Panc1 (cell line): ENCODE data around the gene CNN2. TPM values are rescaled to one million over a fixed set of nuclear protein-coding genes. Genes with fewer than 3 reads are reported as not detected.

Experiments used
- ATAC-seq: fragments of 200-7000 bp; cut with Tn5 transposase; 2 replicates; pipeline ENCODE4 v1.9.1; 2020; ENCODE audit warnings: mild to moderate bottlenecking, moderate library complexity
- BruUV-seq: library from RNA; stranded (reverse); fragments of 400-500 nt; replicated peaks from 2 replicates; lab custom pipeline; 2021; lab: Mats Ljungman, UMichigan
- CTCF ChIA-PET: fragments of 300-600 bp; sonication (Branson Sonifier 250); formaldehyde crosslinking; loops from one replicate; lab custom pipeline; 2022; ENCODE audit warnings: antibody characterized with exemption; lab: Charles Lee
- POLR2A ChIA-PET: fragments of 300-600 bp; sonication (Branson Sonifier 250); formaldehyde crosslinking; loops from one replicate; lab custom pipeline; 2022; ENCODE audit warnings: antibody characterized with exemption; lab: Charles Lee
- DNase-seq: peaks from one replicate; pipeline ENCODE4 v3.0.0-alpha.2; 2010; ENCODE audit warnings: low read depth, low spot score
- H3K27ac ChIP-seq: 2 replicates; pipeline ENCODE4 v1.5.1; 2011; ENCODE audit warnings: mild to moderate bottlenecking, low read length, inconsistent platforms
- H3K27me3 ChIP-seq: fragments of 200-500 bp; sonication (Bioruptor generic); 2 replicates; pipeline ENCODE4 v1.6.0; 2014; ENCODE audit warnings: low read length, inconsistent platforms; ENCODE audit not compliant: control insufficient read depth, insufficient read depth
- H3K36me3 ChIP-seq: fragments of 200-500 bp; sonication (Bioruptor generic); 2 replicates; pipeline ENCODE4 v1.5.1; 2014; ENCODE audit warnings: inconsistent platforms, mild to moderate bottlenecking, low read length, moderate library complexity; ENCODE audit not compliant: control insufficient read depth, insufficient read depth
- H3K4me1 ChIP-seq: 2 replicates; pipeline ENCODE4 v1.5.1; 2011; ENCODE audit warnings: inconsistent platforms, mild to moderate bottlenecking, low read length, moderate library complexity; ENCODE audit not compliant: control insufficient read depth, insufficient read depth
- H3K4me3 ChIP-seq, 2 experiments: 2 replicates each; pipeline ENCODE4 v1.5.1; 2011 to 2012; ENCODE audit warnings: low read depth in 2 of 2, low read length in 2 of 2, mild to moderate bottlenecking in 2 of 2, inconsistent platforms in 1 of 2, moderate library complexity in 1 of 2
- H3K9me3 ChIP-seq: fragments of 200-500 bp; sonication (Bioruptor generic); 2 replicates; pipeline ENCODE4 v1.5.1; 2014; ENCODE audit warnings: low read depth, mild to moderate bottlenecking, inconsistent platforms, low read length, moderate library complexity; ENCODE audit not compliant: control insufficient read depth, insufficient read depth
- CTCF ChIP-seq: fragments of 450-650 bp; IDR thresholded peaks from 2 replicates; pipeline ENCODE4 v1.5.1; 2017; ENCODE audit warnings: mild to moderate bottlenecking
- POLR2AphosphoS5 ChIP-seq: IDR thresholded peaks from 2 replicates; pipeline ENCODE4 v1.6.1; 2012; ENCODE audit warnings: mild to moderate bottlenecking, low read depth, low read length, moderate library complexity
- REST ChIP-seq, 2 experiments: IDR thresholded peaks; 2 replicates each; pipeline ENCODE4 v1.6.1; 2011 to 2012; ENCODE audit warnings: low read depth in 2 of 2, control low read depth in 1 of 2, low read length in 1 of 2, mild to moderate bottlenecking in 1 of 2, moderate library complexity in 1 of 2; ENCODE audit not compliant: insufficient read depth in 1 of 2
- SIN3A ChIP-seq: IDR thresholded peaks from 2 replicates; pipeline ENCODE4 v1.6.1; 2012; ENCODE audit warnings: low read depth, mild to moderate bottlenecking, low read length, moderate library complexity, borderline replicate concordance; ENCODE audit not compliant: insufficient read depth
- TCF7L2 ChIP-seq: IDR thresholded peaks from 2 replicates; pipeline ENCODE4 v1.6.1; 2011; ENCODE audit warnings: mild to moderate bottlenecking, low read depth, low read length, inconsistent platforms
- in situ Hi-C: cut with HindIII; loops from 2 replicates; pipeline ENCODE4 v1.10.0; 2016; ENCODE audit warnings: low sequenced_read_pairs, low pct_unique_long_range_greater_than_20kb
- intact Hi-C: fragments of 100-400 bp; cut with micrococcal nuclease; formaldehyde crosslinking; loops from one replicate; pipeline ENCODE4 v1.10.0; 2022; ENCODE audit not compliant: unreplicated experiment
- total RNA-seq: library from RNA; stranded (reverse); gene quantifications from one replicate; pipeline ENCODE4 v1.2.1, GENCODE V29; 2021; ENCODE audit not compliant: unreplicated experiment

CNN2 gene
- total RNA-seq, 1 experiment from 2014 or later = 203 TPM

- DNase-seq (no peak), ATAC-seq (no peak)
- no peak for TF ChIP-seq REST (IDR thresholded peaks at IDR 0.05; ENCODE audit: insufficient read depth in 1 of 2, low read depth in 2 of 2, low read length in 1 of 2)
- TF ChIP-seq SIN3A = no peak
- no peak for TF ChIP-seq CTCF
- TF ChIP-seq TCF7L2 = no peak
- TF ChIP-seq POLR2AphosphoS5 = no peak
- Histone ChIP-seq H3K9me3 (no peaks in the 10 kb centered on the region), H3K4me3 (no peak overlapping the region), H3K4me1 (no peaks in the 10 kb centered on the region; the same call in 1 of the 2 replicates), H3K36me3 (no peaks in the 10 kb centered on the region), H3K27me3 (no peaks in the 10 kb centered on the region), H3K27ac (no peak overlapping the region)
- POLR2A ChIA-PET = no interaction called here
- in situ Hi-C loops (no loop called here), intact Hi-C loops (no loop called here)
- no TSS peak for BruUV-seq
- CTCF ChIA-PET = interaction anchor here (0.7 kb wide), 1 partner anchor 14 kb away, joined by 5 read pairs; no protein-coding TSS in a partner anchor
Observed at GRCh38 chr19:1010586-1011510, 15.6 kb upstream of the CNN2 start.

- BruUV-seq = no TSS peak
- TF ChIP-seq SIN3A (no peak), TCF7L2 (no peak), CTCF (no peak), REST (IDR thresholded peaks at IDR 0.05; ENCODE audit: insufficient read depth in 1 of 2, low read depth in 2 of 2, low read length in 1 of 2) (no peak)
- DNase-seq (no peak), ATAC-seq (no peak)
- H3K27me3 ChIP-seq = no peaks in the 10 kb centered on the region
- ChIA-PET CTCF (no interaction called here), POLR2A (no interaction called here)
- no peaks in the 10 kb centered on the region for H3K36me3 ChIP-seq
- in situ Hi-C loops = no loop called here
- no peak overlapping the region for H3K27ac ChIP-seq
- intact Hi-C loops = no loop called here
- peaks cover 5% of the 10 kb centered on the region for H3K4me1 ChIP-seq
- H3K9me3 ChIP-seq = no peaks in the 10 kb centered on the region
- no peak overlapping the region for H3K4me3 ChIP-seq
Observed at GRCh38 chr19:1011831-1012333, 14.5 kb upstream of the CNN2 start.
